ENCODE measurements around the gene SCUBE3. TPM values are rescaled to one million over a fixed set of nuclear protein-coding genes. Genes with fewer than 3 reads are reported as not detected.

The SCUBE3 gene
- total and polyA plus RNA-seq, 2 of the 13 experiments (the other 11 are each of a cell fraction or from before 2014, with no cell fraction given), result not detected

DNA sequence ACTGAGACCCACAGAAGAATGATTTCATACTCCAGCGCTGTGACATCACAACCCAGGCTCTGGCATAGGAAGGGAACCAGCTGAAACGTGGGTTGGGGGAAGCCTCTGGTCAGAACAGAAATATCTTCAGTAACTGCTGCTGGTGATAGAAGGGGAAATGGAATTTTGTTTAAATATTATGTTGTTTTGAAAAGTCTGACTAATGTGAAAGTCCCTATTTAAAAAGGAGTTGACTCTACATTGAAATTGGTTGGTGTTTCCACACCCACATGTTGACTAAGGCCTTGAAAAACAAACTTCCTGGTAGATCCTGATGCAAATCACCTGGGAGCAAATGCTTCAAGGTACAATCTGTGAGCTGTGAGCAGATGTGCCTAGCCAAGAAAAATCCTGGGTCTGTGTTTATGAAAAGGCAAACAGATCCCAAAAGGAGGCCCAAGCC, 48.1 kb upstream of the SCUBE3 start (continued):
- TF ChIP-seq IKZF4 (CRISPR knock-in tag; IDR thresholded peaks at IDR 0.05; ENCODE audit: borderline replicate concordance, low read depth, not compliant biosample characterization) (no peak), HMG20B (CRISPR knock-in tag; conservative IDR thresholded peaks at IDR 0.05) (no peak), GATAD2A (CRISPR knock-in tag; IDR thresholded peaks at IDR 0.05) (peak; percentile 47), ZNF720 (CRISPR knock-in tag; IDR thresholded peaks at IDR 0.05) (no peak), HDAC1 (CRISPR knock-in tag; IDR thresholded peaks at IDR 0.05) (peak; percentile 33; the same call in 1 of the 2 replicates), ZFX (CRISPR knock-in tag; IDR thresholded peaks at IDR 0.05; ENCODE audit: low read depth) (peak; percentile 49), HDAC2 (CRISPR knock-in tag; IDR thresholded peaks at IDR 0.05) (peak; percentile 60; the same call in 1 of the 2 replicates), NFIC (IDR thresholded peaks at IDR 0.05; ENCODE audit: low read length) (0 out of 2 replicates have a peak, but pooled peaks have one; percentile 23), ZBTB21 (CRISPR knock-in tag; IDR thresholded peaks at IDR 0.05) (peak; percentile 71; the same call in 1 of the 2 replicates), NR2F2 (IDR thresholded peaks at IDR 0.05; ENCODE audit: borderline replicate concordance, low read depth) (no peak), ELF3 (CRISPR knock-in tag; IDR thresholded peaks at IDR 0.05) (peak; percentile 99), ERF (CRISPR knock-in tag; IDR thresholded peaks at IDR 0.05) (no peak), ZNF792 (CRISPR knock-in tag; IDR thresholded peaks at IDR 0.05) (no peak), PAWR (CRISPR knock-in tag; IDR thresholded peaks at IDR 0.05; ENCODE audit: borderline replicate concordance) (no peak), ZNF253 (CRISPR knock-in tag; IDR thresholded peaks at IDR 0.05; ENCODE audit: borderline replicate concordance) (no peak), MTF2 (CRISPR knock-in tag; IDR thresholded peaks at IDR 0.05; ENCODE audit: borderline replicate concordance) (no peak), JDP2 (CRISPR knock-in tag; IDR thresholded peaks at IDR 0.05; ENCODE audit: borderline replicate concordance) (no peak), ELF1 (CRISPR knock-in tag; IDR thresholded peaks at IDR 0.05) (peak; percentile 55; the same call in 1 of the 2 replicates)
- TF ChIP-seq, protein P1, sequence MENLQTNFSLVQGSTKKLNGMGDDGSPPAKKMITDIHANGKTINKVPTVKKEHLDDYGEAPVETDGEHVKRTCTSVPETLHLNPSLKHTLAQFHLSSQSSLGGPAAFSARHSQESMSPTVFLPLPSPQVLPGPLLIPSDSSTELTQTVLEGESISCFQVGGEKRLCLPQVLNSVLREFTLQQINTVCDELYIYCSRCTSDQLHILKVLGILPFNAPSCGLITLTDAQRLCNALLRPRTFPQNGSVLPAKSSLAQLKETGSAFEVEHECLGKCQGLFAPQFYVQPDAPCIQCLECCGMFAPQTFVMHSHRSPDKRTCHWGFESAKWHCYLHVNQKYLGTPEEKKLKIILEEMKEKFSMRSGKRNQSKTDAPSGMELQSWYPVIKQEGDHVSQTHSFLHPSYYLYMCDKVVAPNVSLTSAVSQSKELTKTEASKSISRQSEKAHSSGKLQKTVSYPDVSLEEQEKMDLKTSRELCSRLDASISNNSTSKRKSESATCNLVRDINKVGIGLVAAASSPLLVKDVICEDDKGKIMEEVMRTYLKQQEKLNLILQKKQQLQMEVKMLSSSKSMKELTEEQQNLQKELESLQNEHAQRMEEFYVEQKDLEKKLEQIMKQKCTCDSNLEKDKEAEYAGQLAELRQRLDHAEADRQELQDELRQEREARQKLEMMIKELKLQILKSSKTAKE (CRISPR knock-in tag; IDR thresholded peaks at IDR 0.05; ENCODE audit: borderline replicate concordance), result no peak
- TF ChIP-seq, protein P2, sequence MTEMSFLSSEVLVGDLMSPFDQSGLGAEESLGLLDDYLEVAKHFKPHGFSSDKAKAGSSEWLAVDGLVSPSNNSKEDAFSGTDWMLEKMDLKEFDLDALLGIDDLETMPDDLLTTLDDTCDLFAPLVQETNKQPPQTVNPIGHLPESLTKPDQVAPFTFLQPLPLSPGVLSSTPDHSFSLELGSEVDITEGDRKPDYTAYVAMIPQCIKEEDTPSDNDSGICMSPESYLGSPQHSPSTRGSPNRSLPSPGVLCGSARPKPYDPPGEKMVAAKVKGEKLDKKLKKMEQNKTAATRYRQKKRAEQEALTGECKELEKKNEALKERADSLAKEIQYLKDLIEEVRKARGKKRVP (CRISPR knock-in tag; IDR thresholded peaks at IDR 0.05), result peak in 1 of 2 experiments; percentile 56; a peak in 1 of 4 replicates
- TF ChIP-seq, protein P3, sequence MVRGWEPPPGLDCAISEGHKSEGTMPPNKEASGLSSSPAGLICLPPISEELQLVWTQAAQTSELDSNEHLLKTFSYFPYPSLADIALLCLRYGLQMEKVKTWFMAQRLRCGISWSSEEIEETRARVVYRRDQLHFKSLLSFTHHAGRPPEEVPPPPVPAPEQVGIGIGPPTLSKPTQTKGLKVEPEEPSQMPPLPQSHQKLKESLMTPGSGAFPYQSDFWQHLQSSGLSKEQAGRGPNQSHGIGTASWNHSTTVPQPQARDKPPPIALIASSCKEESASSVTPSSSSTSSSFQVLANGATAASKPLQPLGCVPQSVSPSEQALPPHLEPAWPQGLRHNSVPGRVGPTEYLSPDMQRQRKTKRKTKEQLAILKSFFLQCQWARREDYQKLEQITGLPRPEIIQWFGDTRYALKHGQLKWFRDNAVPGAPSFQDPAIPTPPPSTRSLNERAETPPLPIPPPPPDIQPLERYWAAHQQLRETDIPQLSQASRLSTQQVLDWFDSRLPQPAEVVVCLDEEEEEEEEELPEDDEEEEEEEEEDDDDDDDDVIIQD (CRISPR knock-in tag; IDR thresholded peaks at IDR 0.05; ENCODE audit: low read depth), result 0 out of 2 replicates have a peak, but pooled peaks have one; percentile 18
- TF ChIP-seq, protein P4, sequence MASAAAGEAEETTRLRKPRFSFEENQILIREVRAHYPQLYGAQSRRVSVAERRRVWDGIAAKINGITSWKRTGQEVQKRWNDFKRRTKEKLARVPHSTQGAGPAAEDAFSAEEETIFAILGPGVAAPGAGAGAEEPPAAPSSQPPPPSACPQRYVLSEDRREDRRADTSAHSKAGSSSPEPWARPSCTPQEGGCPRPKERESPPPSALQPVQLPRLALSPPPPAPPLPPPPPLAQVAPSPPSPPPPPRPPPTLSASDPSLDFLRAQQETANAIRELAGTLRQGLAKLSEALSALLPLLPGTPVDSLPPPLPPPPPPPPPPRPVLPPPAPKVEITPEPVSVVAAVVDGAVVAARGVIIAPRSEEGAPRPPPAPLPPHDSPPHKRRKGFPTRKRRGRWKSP (CRISPR knock-in tag; IDR thresholded peaks at IDR 0.05), result 0 out of 2 replicates have a peak, but pooled peaks have one; percentile 27
- TF ChIP-seq, protein P5, sequence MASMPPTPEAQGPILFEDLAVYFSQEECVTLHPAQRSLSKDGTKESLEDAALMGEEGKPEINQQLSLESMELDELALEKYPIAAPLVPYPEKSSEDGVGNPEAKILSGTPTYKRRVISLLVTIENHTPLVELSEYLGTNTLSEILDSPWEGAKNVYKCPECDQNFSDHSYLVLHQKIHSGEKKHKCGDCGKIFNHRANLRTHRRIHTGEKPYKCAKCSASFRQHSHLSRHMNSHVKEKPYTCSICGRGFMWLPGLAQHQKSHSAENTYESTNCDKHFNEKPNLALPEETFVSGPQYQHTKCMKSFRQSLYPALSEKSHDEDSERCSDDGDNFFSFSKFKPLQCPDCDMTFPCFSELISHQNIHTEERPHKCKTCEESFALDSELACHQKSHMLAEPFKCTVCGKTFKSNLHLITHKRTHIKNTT (CRISPR knock-in tag; IDR thresholded peaks at IDR 0.05), result no peak
- TF ChIP-seq, protein P6, sequence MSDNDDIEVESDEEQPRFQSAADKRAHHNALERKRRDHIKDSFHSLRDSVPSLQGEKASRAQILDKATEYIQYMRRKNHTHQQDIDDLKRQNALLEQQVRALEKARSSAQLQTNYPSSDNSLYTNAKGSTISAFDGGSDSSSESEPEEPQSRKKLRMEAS (IDR thresholded peaks at IDR 0.05), result 0 out of 2 replicates have a peak, but pooled peaks have one; percentile 19
